ENCODE data around the gene ACBD7.

GRCh38 chr10:15058689-15059088 is 29.9 kb downstream of the ACBD7 start:
- TF ChIP-seq CTCF (conservative IDR thresholded peaks at IDR 0.05) (no peak), EZH2 (IDR thresholded peaks at IDR 0.05; ENCODE audit: low read depth) (no peak)

Measured in PC-9 (cell line).